Activated T-cell treated with anti-CD3 and anti-CD28 coated beads, Interleukin-2, amount 50 U/mL, for 4 hours (primary cell): ENCODE measurements around the gene MVB12B. TPM values are rescaled to one million over a fixed set of nuclear protein-coding genes. Genes with fewer than 3 reads are reported as not detected.

Source experiments
- ATAC-seq, 2 donors: fragments of 200-7000 bp; cut with Tn5 transposase; one replicate each; pipeline ENCODE4 v1.10.0; 2021
- DNase-seq: peaks from one replicate; pipeline ENCODE4 v3.0.0-alpha.2; 2020
- H3K27me3 Mint-ChIP-seq: one replicate; pipeline ENCODE4 v1.8.0; 2021; ENCODE audit warnings: low read depth, mixed read lengths
- H3K36me3 Mint-ChIP-seq: one replicate; pipeline ENCODE4 v1.8.0; 2022; ENCODE audit warnings: mixed read lengths; ENCODE audit not compliant: insufficient read depth
- H3K4me1 Mint-ChIP-seq: one replicate; pipeline ENCODE4 v1.8.0; 2021; ENCODE audit warnings: low read depth, mixed read lengths
- H3K4me3 Mint-ChIP-seq: one replicate; pipeline ENCODE4 v1.8.0; 2021; ENCODE audit warnings: mild to moderate bottlenecking, moderate library complexity, mixed read lengths
- H3K9me3 Mint-ChIP-seq: one replicate; pipeline ENCODE4 v1.8.0; 2021; ENCODE audit warnings: mixed read lengths
- total RNA-seq, 3 donors: library from RNA; stranded (reverse); gene quantifications; one replicate each; pipeline ENCODE4 v1.2.1, GENCODE V29; 2021

Gene MVB12B
- total RNA-seq, 3 donors from 2014 or later: 3.7 to 4.5 (median 4.1) TPM

GRCh38 chr9:126371007-126371870, 44.6 kb downstream of the MVB12B start:
- no peaks in the 10 kb centered on the region for H3K9me3 Mint-ChIP-seq
- H3K36me3 Mint-ChIP-seq: peaks cover 10% of the 10 kb centered on the region
- DNase-seq (no peak), ATAC-seq (no peak)
- H3K4me3 Mint-ChIP-seq: no peak overlapping the region
- H3K27me3 Mint-ChIP-seq: no peaks in the 10 kb centered on the region
- peaks cover 11% of the 10 kb centered on the region for H3K4me1 Mint-ChIP-seq

GRCh38 chr9:126372716-126373115, 46.1 kb downstream of the MVB12B start:
- Mint-ChIP-seq H3K4me3 (no peak overlapping the region), H3K27me3 (no peaks in the 10 kb centered on the region), H3K4me1 (peaks cover 11% of the 10 kb centered on the region), H3K9me3 (no peaks in the 10 kb centered on the region), H3K36me3 (peaks cover 1% of the 10 kb centered on the region)
- ATAC-seq: no peak
- no peak for DNase-seq

- Mint-ChIP-seq H3K9me3 (no peaks in the 10 kb centered on the region), H3K36me3 (peaks cover 1% of the 10 kb centered on the region), H3K4me3 (no peak overlapping the region), H3K27me3 (no peaks in the 10 kb centered on the region), H3K4me1 (peaks cover 11% of the 10 kb centered on the region)
- no peak for ATAC-seq
- no peak for DNase-seq
Measured at GRCh38 chr9:126373241-126373640, 46.6 kb downstream of the MVB12B start.

- Mint-ChIP-seq H3K9me3 (no peaks in the 10 kb centered on the region), H3K4me1 (peaks cover 11% of the 10 kb centered on the region), H3K4me3 (no peak overlapping the region), H3K27me3 (no peaks in the 10 kb centered on the region), H3K36me3 (peaks cover 1% of the 10 kb centered on the region)
- ATAC-seq: no peak
- DNase-seq: no peak
Measured at GRCh38 chr9:126374366-126374781, 47.7 kb downstream of the MVB12B start.

GRCh38 chr9:126375386-126375785, 48.8 kb downstream of the MVB12B start:
- Mint-ChIP-seq H3K36me3 (peaks cover 1% of the 10 kb centered on the region), H3K4me3 (no peak overlapping the region), H3K27me3 (no peaks in the 10 kb centered on the region), H3K9me3 (no peaks in the 10 kb centered on the region), H3K4me1 (peaks cover 11% of the 10 kb centered on the region)
- ATAC-seq: no peak
- no peak for DNase-seq

- Mint-ChIP-seq H3K9me3 (no peaks in the 10 kb centered on the region), H3K4me1 (peaks cover 11% of the 10 kb centered on the region), H3K36me3 (peaks cover 1% of the 10 kb centered on the region), H3K27me3 (no peaks in the 10 kb centered on the region), H3K4me3 (no peak overlapping the region)
- DNase-seq (no peak), ATAC-seq (no peak)
Measured at GRCh38 chr9:126376311-126377175, 49.9 kb downstream of the MVB12B start.

GRCh38 chr9:126377176-126377509, 50.5 kb downstream of the MVB12B start:
- no peak for ATAC-seq
- Mint-ChIP-seq H3K36me3 (peaks cover under 1% of the 10 kb centered on the region), H3K27me3 (no peaks in the 10 kb centered on the region), H3K9me3 (no peaks in the 10 kb centered on the region), H3K4me3 (no peak overlapping the region), H3K4me1 (peaks cover 11% of the 10 kb centered on the region)
- no peak for DNase-seq

- H3K9me3 Mint-ChIP-seq: no peaks in the 10 kb centered on the region
- ATAC-seq (no peak), DNase-seq (no peak)
- peaks cover 11% of the 10 kb centered on the region for H3K4me1 Mint-ChIP-seq
- no peaks in the 10 kb centered on the region for H3K27me3 Mint-ChIP-seq
- no peak overlapping the region for H3K4me3 Mint-ChIP-seq
- H3K36me3 Mint-ChIP-seq: peaks cover 2% of the 10 kb centered on the region
Measured at GRCh38 chr9:126377536-126377935, 50.9 kb downstream of the MVB12B start.

GRCh38 chr9:126378761-126379160, 52.1 kb downstream of the MVB12B start:
- DNase-seq: no peak
- no peak for ATAC-seq
- no peaks in the 10 kb centered on the region for H3K9me3 Mint-ChIP-seq
- H3K27me3 Mint-ChIP-seq: no peaks in the 10 kb centered on the region
- peaks cover 2% of the 10 kb centered on the region for H3K36me3 Mint-ChIP-seq
- no peak overlapping the region for H3K4me3 Mint-ChIP-seq
- H3K4me1 Mint-ChIP-seq: peaks cover 11% of the 10 kb centered on the region

- H3K27me3 Mint-ChIP-seq: no peaks in the 10 kb centered on the region
- DNase-seq: no peak
- no peak for ATAC-seq
- H3K9me3 Mint-ChIP-seq: no peaks in the 10 kb centered on the region
- no peak overlapping the region for H3K4me3 Mint-ChIP-seq
- peaks cover 11% of the 10 kb centered on the region for H3K4me1 Mint-ChIP-seq
- peaks cover 2% of the 10 kb centered on the region for H3K36me3 Mint-ChIP-seq
Measured at GRCh38 chr9:126379661-126380360, 53.2 kb downstream of the MVB12B start.

GRCh38 chr9:126380447-126380846, 53.8 kb downstream of the MVB12B start:
- DNase-seq (no peak), ATAC-seq (no peak)
- Mint-ChIP-seq H3K9me3 (no peaks in the 10 kb centered on the region), H3K27me3 (no peaks in the 10 kb centered on the region), H3K4me3 (no peak overlapping the region), H3K36me3 (peaks cover 4% of the 10 kb centered on the region), H3K4me1 (peaks cover 7% of the 10 kb centered on the region)

GRCh38 chr9:126381195-126381594, 54.6 kb downstream of the MVB12B start:
- H3K27me3 Mint-ChIP-seq: no peaks in the 10 kb centered on the region
- no peak overlapping the region for H3K4me3 Mint-ChIP-seq
- H3K4me1 Mint-ChIP-seq: no peaks in the 10 kb centered on the region
- peaks cover 4% of the 10 kb centered on the region for H3K36me3 Mint-ChIP-seq
- no peaks in the 10 kb centered on the region for H3K9me3 Mint-ChIP-seq
- DNase-seq (no peak), ATAC-seq (no peak)

- Mint-ChIP-seq H3K4me3 (no peak overlapping the region), H3K36me3 (peaks cover 6% of the 10 kb centered on the region), H3K27me3 (no peaks in the 10 kb centered on the region), H3K9me3 (no peaks in the 10 kb centered on the region), H3K4me1 (no peaks in the 10 kb centered on the region)
- ATAC-seq (no peak), DNase-seq (no peak)
Measured at GRCh38 chr9:126383406-126384046, 56.9 kb downstream of the MVB12B start.

GRCh38 chr9:126384926-126385325, 58.3 kb downstream of the MVB12B start:
- no peak for ATAC-seq
- no peak for DNase-seq

More at GRCh38 chr9:126384926-126385325, 58.3 kb downstream of the MVB12B start:
- Mint-ChIP-seq H3K9me3 (no peaks in the 10 kb centered on the region), H3K4me3 (no peak overlapping the region), H3K36me3 (peaks cover 7% of the 10 kb centered on the region), H3K27me3 (no peaks in the 10 kb centered on the region), H3K4me1 (peaks cover 2% of the 10 kb centered on the region)
